Measurements from ENCODE around the gene PLA2G2E.

DNA sequence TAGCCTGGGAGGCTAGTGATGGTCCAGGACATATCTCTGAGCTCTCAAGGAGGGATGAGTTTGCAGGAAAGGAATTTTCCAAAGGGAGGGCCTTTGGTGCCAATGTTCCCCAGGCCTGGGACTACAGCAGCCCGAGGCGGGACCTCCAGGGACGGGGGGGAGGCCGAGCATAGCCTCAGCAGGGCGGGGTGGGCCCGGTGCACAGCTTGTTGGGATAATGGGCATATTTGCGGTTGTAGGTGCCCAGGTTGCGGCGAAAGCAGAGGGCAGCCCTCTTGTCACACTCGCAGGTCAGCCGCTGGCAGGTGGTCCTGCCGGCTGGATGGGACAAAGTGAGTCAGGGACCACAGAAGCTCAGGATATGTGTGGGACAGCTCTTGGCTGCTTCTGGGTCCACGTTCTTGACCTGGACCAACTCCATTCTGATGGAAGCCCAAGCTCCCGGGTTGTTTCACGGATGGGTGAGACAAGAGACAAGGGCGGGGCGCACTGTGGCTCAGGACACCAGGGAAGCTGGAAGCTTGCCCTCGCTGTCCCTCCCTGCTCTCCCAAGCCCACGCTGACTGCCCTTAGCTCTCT lies 3.2 kb downstream of the PLA2G2E start:
- TF ChIP-seq, protein P1, sequence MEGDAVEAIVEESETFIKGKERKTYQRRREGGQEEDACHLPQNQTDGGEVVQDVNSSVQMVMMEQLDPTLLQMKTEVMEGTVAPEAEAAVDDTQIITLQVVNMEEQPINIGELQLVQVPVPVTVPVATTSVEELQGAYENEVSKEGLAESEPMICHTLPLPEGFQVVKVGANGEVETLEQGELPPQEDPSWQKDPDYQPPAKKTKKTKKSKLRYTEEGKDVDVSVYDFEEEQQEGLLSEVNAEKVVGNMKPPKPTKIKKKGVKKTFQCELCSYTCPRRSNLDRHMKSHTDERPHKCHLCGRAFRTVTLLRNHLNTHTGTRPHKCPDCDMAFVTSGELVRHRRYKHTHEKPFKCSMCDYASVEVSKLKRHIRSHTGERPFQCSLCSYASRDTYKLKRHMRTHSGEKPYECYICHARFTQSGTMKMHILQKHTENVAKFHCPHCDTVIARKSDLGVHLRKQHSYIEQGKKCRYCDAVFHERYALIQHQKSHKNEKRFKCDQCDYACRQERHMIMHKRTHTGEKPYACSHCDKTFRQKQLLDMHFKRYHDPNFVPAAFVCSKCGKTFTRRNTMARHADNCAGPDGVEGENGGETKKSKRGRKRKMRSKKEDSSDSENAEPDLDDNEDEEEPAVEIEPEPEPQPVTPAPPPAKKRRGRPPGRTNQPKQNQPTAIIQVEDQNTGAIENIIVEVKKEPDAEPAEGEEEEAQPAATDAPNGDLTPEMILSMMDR (IDR thresholded peaks at IDR 0.05) = no peak
- TF ChIP-seq POLR2A (IDR thresholded peaks at IDR 0.05) = no peak
